Activated naive CD4-positive, alpha-beta T cell treated with anti-CD3 and anti-CD28 coated beads, Interleukin-2, amount 10 ng/mL, durations not matched to agents 7 days and 5 days (primary cell): ENCODE results near the gene KIAA0232.
"Not testable (repeated sequence)": the region's sequence is repeated elsewhere in the genome, so short reads cannot be mapped to it uniquely, and the experiment has no call there.

ENCODE experiments used
- CTCF ChIA-PET: fragments of 350-600 bp; sonication (Branson Sonifier 250); formaldehyde crosslinking; loops from one replicate; lab custom pipeline; 2021; ENCODE audit warnings: antibody characterized with exemption; lab: Charles Lee
- DNase-seq: peaks from one replicate; pipeline ENCODE4 v3.0.0-alpha.2; 2020
- H3K27ac Mint-ChIP-seq: one replicate; pipeline ENCODE4 v1.8.0; 2021; ENCODE audit warnings: mild to moderate bottlenecking, moderate library complexity, mixed read lengths
- H3K27me3 Mint-ChIP-seq: one replicate; pipeline ENCODE4 v1.8.0; 2021; ENCODE audit warnings: mild to moderate bottlenecking, mixed read lengths
- H3K36me3 Mint-ChIP-seq: one replicate; pipeline ENCODE4 v1.8.0; 2021; ENCODE audit warnings: mixed read lengths
- H3K4me1 Mint-ChIP-seq: one replicate; pipeline ENCODE4 v1.8.0; 2021; ENCODE audit warnings: mixed read lengths
- H3K4me3 Mint-ChIP-seq: one replicate; pipeline ENCODE4 v1.8.0; 2021; ENCODE audit warnings: mild to moderate bottlenecking, moderate library complexity, mixed read lengths
- H3K9me3 Mint-ChIP-seq: one replicate; pipeline ENCODE4 v1.8.0; 2021; ENCODE audit warnings: mixed read lengths

The KIAA0232 gene

DNA sequence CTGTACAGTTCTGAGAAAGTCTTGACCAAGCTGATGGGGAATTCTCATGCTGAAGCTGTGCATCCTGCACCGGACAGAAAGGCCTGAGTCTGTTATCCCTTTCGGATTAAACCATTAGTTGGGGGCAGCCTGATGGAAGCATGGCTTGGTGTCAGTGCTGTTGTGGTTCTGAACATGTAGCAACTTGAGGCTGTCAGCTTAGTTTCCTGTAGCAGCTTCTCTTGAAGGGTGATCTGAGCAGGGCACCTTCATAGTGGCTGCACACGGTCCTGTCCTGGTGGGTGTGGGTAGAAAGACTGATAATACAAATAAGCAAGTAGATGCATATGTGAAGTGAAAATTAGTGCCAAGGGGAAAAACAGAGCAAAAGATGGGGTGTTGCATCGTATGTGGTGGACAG lies 11.7 kb downstream of the KIAA0232 start:
- peaks cover 25% of the 10 kb centered on the region for H3K36me3 Mint-ChIP-seq
- CTCF ChIA-PET, result interaction anchor here (1.1 to 2.0 kb wide), 2 partner anchors 80 to 83 kb away, joined by 4 to 5 read pairs; no protein-coding TSS in a partner anchor
- H3K27me3 Mint-ChIP-seq, result no peaks in the 10 kb centered on the region
- no peak for DNase-seq
- no peak overlapping the region for H3K4me3 Mint-ChIP-seq
- peak overlapping the region; percentile 13 for H3K27ac Mint-ChIP-seq
- no peaks in the 10 kb centered on the region for H3K9me3 Mint-ChIP-seq
- peaks cover 36% of the 10 kb centered on the region for H3K4me1 Mint-ChIP-seq

DNA sequence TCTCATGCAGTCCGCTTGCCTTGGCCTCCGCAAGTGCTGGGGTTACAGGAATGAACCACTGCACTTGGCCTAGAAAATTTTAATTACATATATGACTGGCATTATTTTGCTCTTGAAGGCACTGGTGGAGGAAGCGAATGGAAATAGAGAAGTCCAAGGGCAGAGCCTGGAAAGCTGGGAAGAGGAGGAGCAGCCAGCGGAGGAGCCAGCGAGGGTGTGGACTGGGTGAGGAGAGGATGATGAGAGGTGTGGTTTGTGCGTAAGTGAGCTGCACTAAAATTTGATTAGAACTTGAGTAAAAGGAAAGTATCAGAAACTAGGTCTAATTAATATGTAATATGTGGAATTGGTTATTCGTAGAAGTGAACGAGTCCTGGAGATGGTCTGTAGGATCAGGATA lies 13.3 kb downstream of the KIAA0232 start:
- H3K4me1 Mint-ChIP-seq, result peaks cover 35% of the 10 kb centered on the region
- CTCF ChIA-PET, result interaction anchor here (2.0 kb wide), 1 partner anchor 78 kb away, joined by 5 read pairs; no protein-coding TSS in a partner anchor

DNA sequence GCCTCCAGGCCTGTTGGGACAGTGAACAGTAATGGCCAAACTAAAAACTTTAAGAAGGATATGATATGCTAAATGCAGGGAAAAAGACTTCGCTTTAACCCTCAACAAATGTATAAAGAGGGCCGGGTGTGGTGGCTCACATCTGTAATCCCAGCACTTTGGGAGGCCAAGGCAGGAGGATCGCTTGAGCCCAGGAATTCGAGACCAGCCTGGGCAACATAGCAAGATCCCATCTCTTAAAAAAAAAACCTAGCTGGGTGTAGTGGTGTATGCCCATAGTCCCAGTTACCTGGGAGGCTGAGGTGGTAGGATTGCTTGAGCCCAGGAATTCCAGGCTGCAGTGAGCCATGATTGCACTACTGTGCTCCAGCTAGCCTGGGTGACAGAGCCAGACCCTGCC lies 14.8 kb downstream of the KIAA0232 start:
- not testable (repeated sequence) for H3K27ac Mint-ChIP-seq, H3K27me3 Mint-ChIP-seq, DNase-seq, H3K4me3 Mint-ChIP-seq, H3K36me3 Mint-ChIP-seq, H3K9me3 Mint-ChIP-seq
- H3K4me1 Mint-ChIP-seq, result peaks cover 23% of the 10 kb centered on the region
- CTCF ChIA-PET, result interaction anchor here (1.1 to 1.2 kb wide), 2 partner anchors 76 kb away, joined by 3 to 4 read pairs; no protein-coding TSS in a partner anchor

More for the DNA sequence above, 13.3 kb downstream of the KIAA0232 start:
- Mint-ChIP-seq H3K4me3 (no peak overlapping the region), H3K9me3 (no peaks in the 10 kb centered on the region), H3K36me3 (peaks cover 20% of the 10 kb centered on the region), H3K27ac (no peak overlapping the region), H3K27me3 (no peaks in the 10 kb centered on the region)
- no peak for DNase-seq

DNA sequence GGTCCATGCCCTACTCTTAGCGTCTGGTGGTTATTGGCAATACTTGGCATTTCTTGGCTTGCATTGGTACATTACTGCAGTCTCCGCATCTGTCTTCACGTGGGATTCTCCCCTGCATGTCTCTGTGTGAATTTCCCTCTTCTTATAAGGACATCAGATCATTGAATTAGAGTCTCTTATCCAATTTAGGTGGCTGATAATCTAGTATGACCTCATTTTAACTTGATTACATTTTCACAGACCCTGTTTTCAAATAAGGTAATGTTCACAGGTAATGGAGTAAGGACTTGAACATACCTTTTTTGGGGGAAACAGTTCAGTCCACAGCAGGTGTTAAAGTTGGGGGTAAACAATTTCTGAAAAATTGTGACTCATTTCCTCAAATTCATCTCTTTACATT lies 16.6 kb downstream of the KIAA0232 start:
- Mint-ChIP-seq H3K27me3 (no peaks in the 10 kb centered on the region), H3K4me1 (peaks cover 14% of the 10 kb centered on the region), H3K36me3 (peaks cover 10% of the 10 kb centered on the region), H3K9me3 (no peaks in the 10 kb centered on the region), H3K4me3 (no peak overlapping the region), H3K27ac (no peak overlapping the region)
- no peak for DNase-seq
- CTCF ChIA-PET, result no interaction called here

DNA sequence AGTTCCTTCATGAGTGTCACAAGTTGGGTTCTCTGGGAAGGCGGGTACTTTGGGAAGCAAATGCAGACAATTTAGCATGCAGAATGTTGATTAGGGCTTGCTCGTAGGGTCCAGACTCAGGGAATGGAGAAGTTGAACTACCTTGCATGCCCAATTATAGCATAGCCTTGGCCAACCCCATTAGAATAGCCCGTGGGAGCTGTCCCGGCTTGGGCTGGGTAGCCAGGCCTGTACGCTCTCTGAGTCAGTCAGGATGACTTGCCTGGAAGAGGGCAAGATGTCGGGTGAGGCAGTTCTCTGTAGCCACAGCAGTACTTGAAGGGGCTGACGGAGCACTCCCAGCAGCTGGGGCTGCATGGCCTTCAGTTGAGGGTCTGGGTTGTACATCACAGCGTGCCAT lies 19.5 kb downstream of the KIAA0232 start:
- Mint-ChIP-seq H3K27me3 (no peaks in the 10 kb centered on the region), H3K27ac (no peak overlapping the region), H3K4me1 (peaks cover 6% of the 10 kb centered on the region), H3K4me3 (no peak overlapping the region), H3K9me3 (no peaks in the 10 kb centered on the region), H3K36me3 (peaks cover 4% of the 10 kb centered on the region)
- DNase-seq, result no peak
- CTCF ChIA-PET, result no interaction called here

DNA sequence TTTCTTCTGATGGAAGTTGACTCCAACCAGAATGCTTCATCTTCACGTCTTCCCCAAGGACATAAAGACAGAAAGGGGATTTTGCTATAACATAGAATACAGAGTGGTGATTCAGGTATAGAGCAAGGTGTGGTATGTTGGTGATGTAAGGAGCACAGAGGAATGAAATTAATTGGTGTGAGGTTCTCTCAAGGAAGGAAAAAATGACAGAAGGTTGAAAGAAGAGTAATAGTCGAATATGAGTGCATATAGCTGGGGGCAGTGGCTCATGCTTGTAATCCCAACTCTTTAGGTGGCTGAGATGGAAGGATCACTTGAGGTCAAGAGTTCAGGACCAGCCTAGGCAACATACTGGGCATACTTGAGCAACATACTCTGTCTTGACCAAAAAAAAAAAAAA lies 20.1 kb downstream of the KIAA0232 start:
- Mint-ChIP-seq H3K9me3 (no peaks in the 10 kb centered on the region), H3K27me3 (no peaks in the 10 kb centered on the region), H3K27ac (no peak overlapping the region), H3K4me3 (no peak overlapping the region), H3K4me1 (peaks cover 6% of the 10 kb centered on the region), H3K36me3 (peaks cover 4% of the 10 kb centered on the region)
- DNase-seq, result no peak
- CTCF ChIA-PET, result no interaction called here

DNA sequence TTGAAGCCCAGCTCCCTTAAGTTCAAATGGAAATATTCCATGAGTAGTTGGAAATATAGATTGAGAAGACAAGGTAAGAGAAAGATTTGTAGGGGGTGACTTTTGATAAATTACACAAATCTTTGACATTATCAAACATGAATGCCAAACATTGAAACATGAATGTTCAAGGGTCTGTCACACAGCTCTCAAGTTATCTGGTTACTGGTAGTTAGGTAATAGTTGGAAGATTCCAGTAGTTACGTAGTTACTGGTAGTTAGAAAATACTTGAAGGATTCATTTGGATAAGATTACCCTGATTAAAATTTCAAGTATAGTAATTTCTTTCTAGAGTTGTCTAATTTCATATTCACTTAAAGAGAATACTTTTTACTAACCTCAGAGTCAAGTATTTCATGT lies 20.7 kb downstream of the KIAA0232 start:
- no peaks in the 10 kb centered on the region for H3K27me3 Mint-ChIP-seq
- no peak for DNase-seq
- H3K4me3 Mint-ChIP-seq, result no peak overlapping the region
- peaks cover 6% of the 10 kb centered on the region for H3K4me1 Mint-ChIP-seq
- CTCF ChIA-PET, result no interaction called here
- no peak overlapping the region for H3K27ac Mint-ChIP-seq
- no peaks in the 10 kb centered on the region for H3K9me3 Mint-ChIP-seq
- H3K36me3 Mint-ChIP-seq, result peaks cover 4% of the 10 kb centered on the region

DNA sequence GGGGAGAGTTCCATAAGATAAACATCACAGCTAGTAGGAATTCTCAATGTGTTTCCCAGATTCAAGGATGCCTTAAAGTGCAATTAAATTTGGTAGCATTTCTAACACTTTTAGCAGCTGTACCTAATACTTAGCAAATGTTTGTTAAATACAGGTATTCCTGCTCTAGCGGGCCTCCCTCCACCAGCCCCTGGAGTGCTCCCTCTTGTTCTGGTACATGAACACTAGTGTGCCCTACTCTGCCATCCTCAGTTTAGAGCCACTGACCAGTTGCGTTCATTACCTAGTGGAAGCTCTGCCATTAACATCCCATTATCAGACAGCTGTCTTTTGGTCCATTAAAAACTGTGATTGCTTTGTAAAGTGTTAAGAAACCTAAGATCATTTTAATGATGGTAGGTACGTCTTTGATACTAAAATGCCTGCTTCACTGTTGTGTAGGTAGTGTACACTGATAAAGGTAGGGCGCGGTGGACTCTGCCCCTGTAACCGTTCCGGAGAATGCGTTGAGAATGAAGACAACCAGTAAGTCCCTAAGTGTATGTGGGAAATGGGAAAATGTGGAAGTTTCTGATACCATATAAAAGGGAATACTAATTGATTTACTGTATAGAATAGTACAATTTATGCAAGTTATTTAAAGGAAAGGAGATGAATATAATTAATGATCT lies 21.7 kb downstream of the KIAA0232 start:
- no peaks in the 10 kb centered on the region for H3K27me3 Mint-ChIP-seq
- no peak overlapping the region for H3K4me3 Mint-ChIP-seq
- peaks cover 4% of the 10 kb centered on the region for H3K36me3 Mint-ChIP-seq
- peaks cover 2% of the 10 kb centered on the region for H3K4me1 Mint-ChIP-seq
- no peak overlapping the region for H3K27ac Mint-ChIP-seq
- no peak for DNase-seq
- no peaks in the 10 kb centered on the region for H3K9me3 Mint-ChIP-seq
- CTCF ChIA-PET, result no interaction called here

DNA sequence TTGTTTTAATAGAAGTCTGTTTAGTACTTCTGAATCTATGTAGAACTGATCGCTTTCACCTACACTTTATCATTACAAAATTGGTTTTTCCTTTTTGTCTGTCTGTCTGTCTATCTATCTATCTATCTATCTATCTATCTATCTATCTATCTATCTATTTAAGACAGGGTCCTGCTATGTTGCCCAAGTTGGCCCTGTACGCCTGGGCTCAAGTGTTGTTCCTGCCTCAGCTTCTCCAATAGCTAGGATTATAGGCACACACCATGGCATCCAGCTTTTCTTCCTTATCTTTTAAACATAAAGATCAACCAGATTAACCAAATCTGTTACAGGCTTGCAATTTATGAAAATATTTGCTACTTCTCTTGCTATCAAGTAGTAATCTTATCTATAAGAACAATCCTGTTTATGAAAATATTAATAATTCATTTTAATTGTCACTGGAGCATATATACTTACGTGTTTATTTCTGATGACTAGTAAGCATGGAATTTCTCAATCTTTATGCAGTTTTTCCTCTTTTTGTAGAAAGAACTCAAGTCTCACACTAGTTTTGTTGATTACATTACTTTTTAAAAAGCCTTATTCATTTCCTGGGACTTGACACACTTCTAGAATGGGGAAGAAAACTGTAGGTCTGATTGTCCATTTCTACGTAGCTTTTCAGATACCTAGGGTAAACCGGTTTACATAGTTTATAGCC lies 24.5 kb downstream of the KIAA0232 start:
- no peaks in the 10 kb centered on the region for H3K4me1 Mint-ChIP-seq
- DNase-seq, result no peak
- H3K27ac Mint-ChIP-seq, result no peak overlapping the region
- H3K4me3 Mint-ChIP-seq, result no peak overlapping the region
- CTCF ChIA-PET, result no interaction called here
- no peaks in the 10 kb centered on the region for H3K27me3 Mint-ChIP-seq
- no peaks in the 10 kb centered on the region for H3K9me3 Mint-ChIP-seq
- peaks cover 12% of the 10 kb centered on the region for H3K36me3 Mint-ChIP-seq

DNA sequence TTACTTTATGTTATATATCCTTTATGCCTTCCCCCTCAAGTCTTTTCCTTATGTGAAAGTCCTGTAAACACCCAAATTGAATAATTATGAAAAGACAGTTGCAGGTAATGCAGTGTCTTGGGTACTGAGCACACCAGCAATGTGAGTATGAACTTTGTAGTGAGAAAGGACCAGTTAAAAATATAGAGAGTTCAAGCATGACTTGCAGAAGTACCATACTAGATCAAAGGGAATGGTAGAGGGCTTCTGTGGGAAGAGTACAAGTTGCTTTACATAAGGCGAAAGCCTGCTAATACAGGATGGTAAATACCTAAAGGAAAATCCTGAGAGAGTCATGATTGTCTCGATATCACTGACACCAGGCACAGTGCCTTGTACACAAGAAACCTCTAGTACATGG lies 25.7 kb downstream of the KIAA0232 start:
- Mint-ChIP-seq H3K4me1 (no peaks in the 10 kb centered on the region), H3K36me3 (peaks cover 8% of the 10 kb centered on the region)

DNA sequence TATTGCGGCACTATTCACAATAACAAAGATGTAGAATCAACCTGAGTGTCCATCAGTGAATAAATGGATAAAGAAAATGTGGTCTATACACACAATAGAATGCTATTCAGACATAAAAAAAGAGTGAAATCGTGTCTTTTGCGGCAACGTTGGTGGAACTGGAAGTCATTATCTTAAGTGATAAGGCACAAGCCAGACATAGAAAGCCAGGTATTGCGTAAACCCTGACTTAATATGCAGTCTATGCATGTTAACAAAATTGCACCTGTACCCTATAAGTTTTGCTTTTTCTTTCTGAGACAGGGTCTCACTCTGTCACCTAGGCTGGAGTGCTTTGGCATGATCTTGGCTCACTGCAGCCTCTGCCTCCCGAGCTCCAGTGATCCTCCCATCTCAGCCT lies 28.6 kb downstream of the KIAA0232 start:
- Mint-ChIP-seq H3K9me3 (no peaks in the 10 kb centered on the region), H3K4me3 (no peak overlapping the region), H3K4me1 (no peaks in the 10 kb centered on the region), H3K27ac (no peak overlapping the region), H3K27me3 (no peaks in the 10 kb centered on the region), H3K36me3 (peaks cover 13% of the 10 kb centered on the region)
- CTCF ChIA-PET, result no interaction called here
- no peak for DNase-seq

More for the DNA sequence above, 25.7 kb downstream of the KIAA0232 start:
- Mint-ChIP-seq H3K9me3 (no peaks in the 10 kb centered on the region), H3K27ac (no peak overlapping the region), H3K4me3 (no peak overlapping the region), H3K27me3 (no peaks in the 10 kb centered on the region)
- CTCF ChIA-PET, result no interaction called here
- DNase-seq, result no peak

DNA sequence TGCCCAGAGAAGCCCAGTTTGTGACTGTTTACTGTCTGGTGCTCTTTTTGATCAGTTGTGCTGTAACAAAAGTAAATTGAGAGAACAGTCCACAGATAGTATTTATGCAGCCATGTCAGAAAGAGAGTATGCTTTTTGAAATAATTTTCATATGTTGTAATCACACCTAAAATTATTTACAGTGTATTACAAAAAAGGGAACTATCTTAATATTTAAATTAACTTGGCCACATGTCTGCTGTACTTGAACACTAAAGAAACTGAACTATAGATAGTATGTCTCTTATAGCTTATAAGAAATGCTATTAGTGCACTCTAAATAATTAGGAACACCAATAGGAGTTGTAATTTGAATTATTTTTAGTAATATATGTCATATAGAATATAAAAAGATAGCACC lies 30.2 kb downstream of the KIAA0232 start:
- H3K9me3 Mint-ChIP-seq, result peaks cover 1% of the 10 kb centered on the region
- no peaks in the 10 kb centered on the region for H3K4me1 Mint-ChIP-seq
- H3K36me3 Mint-ChIP-seq, result peaks cover 19% of the 10 kb centered on the region
- H3K27ac Mint-ChIP-seq, result no peak overlapping the region
- no peak overlapping the region for H3K4me3 Mint-ChIP-seq
- no peaks in the 10 kb centered on the region for H3K27me3 Mint-ChIP-seq
- CTCF ChIA-PET, result interaction anchor here (1.0 kb wide), 1 partner anchor 60 kb away, joined by 5 read pairs; no protein-coding TSS in a partner anchor
- no peak for DNase-seq

DNA sequence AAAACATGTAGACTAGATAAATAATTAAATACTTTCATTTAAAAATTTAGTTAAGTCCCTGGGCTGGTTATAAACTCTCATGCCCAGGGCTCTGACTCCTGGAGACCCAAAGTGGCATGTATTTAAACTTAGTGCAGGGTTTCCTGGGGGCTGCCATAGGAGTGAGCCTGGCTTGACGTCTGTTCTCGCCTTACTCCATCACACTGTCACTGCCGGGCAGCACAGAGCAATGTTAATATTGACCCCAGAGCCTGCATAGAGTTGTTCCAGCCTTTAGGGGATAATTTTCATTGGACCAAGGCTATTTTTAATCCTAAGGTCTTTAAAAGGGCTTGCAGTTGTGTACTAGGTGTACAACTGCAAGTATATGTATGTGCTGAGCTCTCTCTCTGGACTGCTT lies 31.2 kb downstream of the KIAA0232 start:
- no peak for DNase-seq
- CTCF ChIA-PET, result no interaction called here
- no peaks in the 10 kb centered on the region for H3K27me3 Mint-ChIP-seq
- no peak overlapping the region for H3K4me3 Mint-ChIP-seq
- H3K9me3 Mint-ChIP-seq, result peaks cover 6% of the 10 kb centered on the region
- peaks cover 23% of the 10 kb centered on the region for H3K36me3 Mint-ChIP-seq
- H3K27ac Mint-ChIP-seq, result no peak overlapping the region
- no peaks in the 10 kb centered on the region for H3K4me1 Mint-ChIP-seq

DNA sequence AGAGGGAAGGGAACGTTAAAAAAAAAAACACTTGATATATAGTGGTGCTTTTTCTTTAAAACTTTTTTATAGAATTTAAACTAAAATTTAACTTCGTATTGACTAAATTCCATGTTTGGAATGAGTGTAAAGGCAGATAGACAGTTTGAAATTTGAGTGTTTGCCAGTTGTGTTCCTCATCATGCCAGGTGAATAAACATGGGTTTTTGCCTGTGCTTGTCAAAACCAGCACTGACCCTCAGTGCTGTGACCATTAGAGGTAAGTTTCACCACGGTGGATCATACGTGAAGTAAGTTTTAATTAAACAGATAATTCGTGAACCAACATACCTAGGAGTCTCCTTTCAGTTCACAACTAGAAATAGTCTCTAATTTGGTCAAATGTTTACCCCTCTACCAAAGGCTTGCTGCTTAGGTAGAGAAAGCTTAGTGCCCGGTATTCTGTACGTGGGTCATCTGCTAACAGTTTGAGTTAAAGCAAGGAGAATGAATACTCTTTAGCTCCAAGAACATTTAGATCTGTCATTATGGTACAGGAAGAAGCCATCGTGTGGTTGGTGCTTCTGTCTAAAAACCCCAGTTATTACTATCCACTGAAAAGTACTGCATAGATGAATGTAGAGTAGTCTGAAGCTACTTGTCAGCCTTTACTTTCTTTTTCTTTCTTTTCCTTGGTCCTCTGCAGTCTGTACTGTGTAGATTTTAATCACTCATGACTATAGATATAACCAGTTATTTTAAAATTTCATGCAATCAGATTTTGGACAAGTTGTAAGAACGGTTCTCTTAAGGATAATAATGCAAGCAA lies 32.7 kb downstream of the KIAA0232 start:
- Mint-ChIP-seq H3K36me3 (peaks cover 32% of the 10 kb centered on the region), H3K27ac (no peak overlapping the region), H3K9me3 (peaks cover 20% of the 10 kb centered on the region), H3K4me3 (no peak overlapping the region), H3K4me1 (no peaks in the 10 kb centered on the region), H3K27me3 (no peaks in the 10 kb centered on the region)
- CTCF ChIA-PET, result interaction anchor here (0.6 kb wide), 1 partner anchor 132 kb away, joined by 3 read pairs; no protein-coding TSS in a partner anchor
- DNase-seq, result no peak
